GM18861 (cell line): ENCODE results near the gene OXCT2.
"Not testable (repeated sequence)": the region's sequence is repeated elsewhere in the genome, so short reads cannot be mapped to it uniquely, and the experiment has no call there.

Experiments used
- ATAC-seq: cut with Tn5 transposase; IDR thresholded peaks from one replicate; pipeline ENCODE4 v1.9.1; 2021; ENCODE audit not compliant: unreplicated experiment

OXCT2 gene

DNA sequence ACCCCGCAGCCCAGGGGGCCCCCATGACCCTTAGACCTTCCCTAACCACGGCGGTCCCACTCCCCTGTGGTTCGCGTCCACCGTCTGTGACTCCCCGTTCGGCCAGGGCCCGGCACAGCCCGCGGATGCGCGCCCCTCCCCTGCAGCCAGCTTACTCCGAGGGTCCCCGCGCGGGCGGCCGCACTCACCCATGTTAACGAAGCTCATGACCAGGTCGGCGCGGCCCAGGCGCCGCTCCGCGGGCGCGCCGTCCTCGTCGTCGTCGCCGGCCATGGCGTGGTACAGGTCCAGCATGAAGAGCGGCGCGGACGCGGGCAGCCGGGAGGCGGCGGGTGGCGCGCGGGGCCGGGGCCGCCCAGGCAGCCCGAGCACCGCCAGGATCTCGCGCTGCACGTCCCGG lies 16.8 kb upstream of the OXCT2 start:
- ATAC-seq = not testable (repeated sequence)

GRCh38 chr1:39787468-39787867 lies 16.3 kb upstream of the OXCT2 start:
- no peak for ATAC-seq

- ATAC-seq = not testable (repeated sequence)
Observed at GRCh38 chr1:39787108-39787375, 15.9 kb upstream of the OXCT2 start.

DNA sequence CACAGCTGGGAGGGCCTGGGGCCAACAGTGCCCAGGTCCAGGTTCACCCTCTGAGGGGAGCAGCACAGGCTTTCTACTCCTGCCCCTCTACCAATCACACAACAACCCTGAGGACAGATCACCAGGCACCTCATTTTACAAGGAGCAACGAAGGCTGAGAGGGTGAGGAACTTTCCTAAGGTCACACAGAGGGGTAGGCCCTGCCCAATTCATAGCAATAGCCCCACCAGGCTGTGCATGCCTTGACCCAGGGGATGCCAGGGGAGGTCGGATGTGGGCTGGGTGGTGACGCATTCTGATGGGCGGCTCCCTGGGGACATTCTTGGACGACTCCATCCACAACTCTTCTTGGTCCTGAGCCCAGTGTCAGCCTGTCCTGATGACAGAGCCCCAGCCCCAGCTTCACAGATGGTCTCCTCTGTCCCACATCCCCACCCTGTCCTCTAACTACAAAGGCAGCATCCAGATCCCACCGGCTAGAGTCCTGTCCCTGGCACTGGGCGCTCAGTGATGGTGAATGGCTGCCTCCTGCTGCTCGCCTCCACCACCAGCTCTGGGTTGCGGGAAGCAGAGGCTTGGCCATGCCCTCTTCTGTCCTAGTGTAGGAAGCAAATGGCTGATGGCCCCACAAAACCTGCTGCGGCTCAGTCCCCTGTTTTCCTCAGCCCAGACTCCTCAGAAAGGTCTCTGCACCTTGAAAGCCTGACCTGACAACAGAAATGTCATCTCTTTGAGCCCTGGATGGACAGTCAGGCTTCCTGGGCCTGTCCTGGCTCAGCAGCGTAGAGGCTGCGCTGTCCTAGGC lies 15.4 kb upstream of the OXCT2 start:
- ATAC-seq = not testable (repeated sequence)

DNA sequence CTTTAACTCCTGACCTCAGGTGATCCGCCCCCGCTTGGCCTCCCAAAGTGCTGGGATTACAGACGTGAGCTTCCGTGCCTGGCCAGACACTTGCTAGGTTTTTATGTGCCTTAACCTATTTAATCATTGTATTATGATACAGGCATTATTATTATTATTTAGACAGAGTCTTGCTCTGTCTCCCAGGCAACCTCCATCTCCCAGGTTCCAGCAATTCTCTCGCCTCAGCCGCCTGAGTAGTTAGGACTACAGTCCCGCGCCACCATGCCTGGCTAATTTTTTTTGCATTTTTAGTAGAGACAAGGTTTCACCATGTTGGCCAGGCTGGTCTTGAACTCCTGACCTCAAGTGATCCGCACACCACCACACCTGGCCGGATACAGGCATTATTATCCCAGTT lies 11.5 kb upstream of the OXCT2 start:
- ATAC-seq = not testable (repeated sequence)

DNA sequence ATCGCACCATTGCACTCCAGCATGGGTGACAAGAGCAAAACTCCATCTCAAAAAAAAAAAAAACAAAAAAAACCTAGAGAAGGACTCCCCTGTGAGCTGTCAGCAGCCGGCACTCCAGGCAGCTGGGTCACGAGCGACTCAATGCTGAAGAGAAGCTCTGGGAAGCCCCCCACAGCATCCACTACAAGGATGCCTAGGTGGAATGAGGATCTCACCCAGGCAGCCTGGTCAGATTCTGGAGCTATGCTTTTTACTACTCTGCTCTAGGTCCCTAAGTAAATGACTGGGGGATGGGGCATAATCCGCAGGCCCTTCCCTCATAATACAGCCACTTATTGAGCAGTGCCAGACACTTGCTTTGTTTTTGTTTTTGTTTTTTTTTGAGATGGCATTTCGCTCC lies 11.0 kb upstream of the OXCT2 start:
- ATAC-seq = no peak

GRCh38 chr1:39781349-39781715 lies 10.2 kb upstream of the OXCT2 start:
- no peak for ATAC-seq

- no peak for ATAC-seq
Observed at GRCh38 chr1:39779821-39780220, 8.7 kb upstream of the OXCT2 start.

DNA sequence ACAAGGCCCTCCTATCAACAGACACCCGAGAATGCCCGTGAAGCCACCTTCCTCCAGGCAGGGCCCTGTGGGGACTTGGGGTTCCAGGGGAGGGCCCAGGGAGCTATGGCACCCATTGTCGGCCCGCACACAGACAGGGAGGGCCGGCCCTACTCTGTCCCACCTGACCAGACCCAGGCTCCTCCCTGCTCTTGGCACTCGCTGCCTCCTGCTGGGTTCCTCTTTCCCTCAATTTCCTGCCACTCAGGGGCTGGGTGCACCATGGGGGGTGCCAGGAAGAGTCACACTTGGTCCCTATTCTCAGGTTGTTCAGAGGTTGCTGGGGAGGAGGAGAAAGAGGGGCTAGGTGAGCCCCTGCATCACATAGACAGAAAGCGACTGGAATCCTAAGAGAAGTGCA lies 8.0 kb upstream of the OXCT2 start:
- no peak for ATAC-seq

DNA sequence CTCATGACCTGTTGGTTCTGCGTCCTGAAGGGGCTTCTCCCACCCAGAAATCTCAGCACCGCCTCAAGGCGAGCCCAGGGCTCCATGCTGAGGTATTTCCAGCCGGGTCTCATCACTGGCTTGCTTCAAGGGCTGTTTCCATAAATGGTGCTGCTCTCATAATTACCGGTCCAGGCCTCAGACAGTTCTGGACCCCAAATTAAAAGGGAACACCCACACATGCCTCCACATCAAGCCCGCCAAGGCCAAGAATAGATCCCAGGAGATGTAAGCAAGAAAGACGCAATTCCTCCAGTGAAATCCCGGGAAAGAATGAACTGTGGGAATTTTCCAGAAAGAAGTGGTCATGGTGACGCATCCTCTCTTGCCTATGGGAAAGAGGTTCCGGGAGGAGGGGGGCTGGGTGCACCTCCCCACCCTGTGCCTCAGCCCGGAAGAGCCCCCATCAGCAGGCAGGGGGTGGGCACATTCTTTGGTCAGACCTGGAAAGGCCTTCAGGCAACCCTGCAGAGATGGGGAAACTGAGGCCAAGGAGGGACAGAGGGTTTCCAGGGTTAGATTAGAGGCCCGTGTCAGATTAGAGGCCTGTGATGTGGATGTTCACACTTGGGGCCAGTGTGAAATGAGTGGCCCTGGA lies 7.4 kb upstream of the OXCT2 start:
- ATAC-seq = not testable (repeated sequence)

DNA sequence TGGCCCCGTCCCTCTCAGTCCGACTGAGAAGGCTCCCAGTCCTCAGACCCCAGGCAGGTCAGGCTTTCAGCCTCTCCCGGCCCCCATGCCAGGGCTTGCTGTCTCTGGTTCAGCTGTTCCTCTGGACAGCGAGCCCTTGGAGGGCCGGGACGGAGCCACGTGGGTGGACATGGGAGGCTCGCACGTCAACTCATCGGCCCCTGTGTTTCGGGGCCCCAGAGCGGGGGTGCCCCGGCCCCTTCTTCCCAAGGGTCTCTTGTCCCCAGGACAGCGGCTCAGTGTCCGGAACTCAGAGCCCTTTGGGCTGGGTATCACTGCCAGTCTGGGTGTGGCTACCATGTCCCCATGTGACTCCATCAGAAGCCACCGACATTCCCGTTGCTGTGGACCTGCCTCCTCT lies 6.7 kb upstream of the OXCT2 start:
- ATAC-seq = not testable (repeated sequence)

DNA sequence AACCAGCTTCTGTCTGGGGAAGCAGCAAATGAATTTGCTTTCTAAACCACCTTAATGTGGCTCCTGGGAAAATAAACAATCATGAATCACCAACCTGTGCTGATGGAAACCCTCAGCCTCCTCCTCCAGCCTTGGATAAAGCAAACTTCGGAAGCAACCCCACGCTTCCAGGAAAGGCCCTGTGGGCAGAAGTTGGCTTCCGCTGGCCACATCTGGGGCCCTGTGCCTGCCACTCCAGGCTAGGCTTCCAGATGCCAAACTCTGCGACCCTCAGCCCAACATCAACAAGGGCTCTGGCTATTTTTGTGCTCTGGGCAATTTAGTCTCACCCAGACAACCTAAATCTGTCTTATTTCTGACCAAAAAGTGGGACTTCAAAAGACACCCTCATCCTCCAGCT lies 6.2 kb upstream of the OXCT2 start:
- ATAC-seq = no peak

- no peak for ATAC-seq
Observed at GRCh38 chr1:39776886-39777285, 5.7 kb upstream of the OXCT2 start.

- no peak for ATAC-seq
Observed at GRCh38 chr1:39776400-39776713, 5.2 kb upstream of the OXCT2 start.

DNA sequence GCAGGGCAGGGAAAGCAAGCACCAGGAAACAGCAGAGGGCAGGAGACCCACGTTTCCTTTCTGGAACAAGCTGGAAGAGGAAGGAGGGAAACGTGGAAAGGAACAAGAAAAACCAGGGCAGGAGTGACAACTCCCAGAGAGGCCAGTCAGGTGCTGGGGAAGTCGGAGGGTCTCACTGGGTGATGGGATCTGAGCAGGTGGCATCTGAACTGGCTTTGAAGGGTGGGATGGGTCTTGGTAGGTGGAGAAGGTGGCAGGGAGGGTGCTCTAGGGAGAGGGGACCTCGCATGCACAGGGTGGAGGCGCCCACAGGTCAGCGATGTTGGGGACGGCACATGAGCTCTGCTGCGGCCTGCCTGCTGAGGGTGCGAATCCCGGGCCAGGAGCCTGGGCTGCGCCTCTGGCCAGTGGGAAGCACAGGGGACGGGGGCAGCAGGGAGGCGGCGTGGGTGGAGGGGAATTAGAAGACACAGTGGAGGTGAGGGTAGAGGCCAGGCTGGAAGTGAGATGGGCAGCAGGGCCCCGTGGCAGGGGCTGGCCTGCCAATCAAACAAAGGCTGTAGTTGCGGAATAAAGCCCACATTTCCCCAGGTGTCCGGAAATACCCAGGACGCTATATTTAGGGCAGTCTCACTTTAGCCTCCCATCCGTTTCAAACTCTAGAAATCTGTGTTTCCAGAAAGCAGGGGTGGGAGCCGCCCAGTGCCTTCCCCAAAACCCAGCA lies 4.7 kb upstream of the OXCT2 start:
- ATAC-seq = not testable (repeated sequence)

DNA sequence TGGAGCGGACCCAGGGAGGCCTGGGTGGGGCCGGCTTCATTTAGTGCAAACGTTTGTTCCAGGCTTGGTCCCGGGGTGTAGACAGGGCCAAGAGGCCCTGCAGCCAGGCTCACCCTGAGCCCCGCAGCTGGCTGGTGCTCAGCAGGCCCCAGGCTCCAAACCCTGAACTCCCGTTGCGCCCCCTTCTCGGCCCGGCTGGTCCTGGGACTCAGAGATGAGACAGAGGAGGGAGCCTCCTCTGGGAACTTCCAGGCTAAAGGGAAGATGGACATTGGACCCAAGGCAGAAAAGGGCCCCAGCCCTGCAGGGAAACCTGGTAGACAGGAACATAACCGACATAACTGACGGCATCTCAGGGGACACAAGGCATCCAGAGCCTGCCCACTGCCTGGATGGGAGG lies 4.0 kb upstream of the OXCT2 start:
- ATAC-seq = not testable (repeated sequence)

DNA sequence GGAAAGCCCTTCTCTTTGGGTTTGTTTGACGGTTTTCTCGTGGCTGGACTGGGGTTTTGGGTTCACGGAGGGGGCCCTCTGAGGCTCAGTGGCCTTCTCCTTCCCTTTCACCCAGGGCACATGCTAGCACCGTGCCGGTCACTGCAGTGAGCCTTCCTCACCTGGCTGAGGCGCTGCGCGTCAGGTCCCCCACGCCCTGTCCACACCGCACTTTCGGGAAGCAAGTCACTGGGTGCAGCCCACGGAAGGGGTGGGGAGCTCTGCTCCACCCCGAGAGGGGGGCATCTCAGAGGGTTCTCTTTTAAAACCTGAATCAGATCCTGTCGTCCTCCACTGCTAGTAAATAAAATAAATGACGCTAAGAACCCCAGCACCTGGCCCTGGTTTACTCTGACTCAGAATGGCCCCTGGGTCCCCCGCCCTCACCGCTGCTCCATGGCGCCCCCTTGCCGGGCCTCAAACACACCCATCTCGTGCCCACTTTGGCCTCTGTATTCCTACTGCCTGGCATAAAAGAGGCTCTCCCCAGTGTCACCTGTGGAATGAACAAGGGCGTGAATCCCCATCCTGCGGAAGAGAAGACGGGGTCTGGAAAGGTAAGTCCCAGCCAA lies 2.3 kb upstream of the OXCT2 start:
- not testable (repeated sequence) for ATAC-seq

DNA sequence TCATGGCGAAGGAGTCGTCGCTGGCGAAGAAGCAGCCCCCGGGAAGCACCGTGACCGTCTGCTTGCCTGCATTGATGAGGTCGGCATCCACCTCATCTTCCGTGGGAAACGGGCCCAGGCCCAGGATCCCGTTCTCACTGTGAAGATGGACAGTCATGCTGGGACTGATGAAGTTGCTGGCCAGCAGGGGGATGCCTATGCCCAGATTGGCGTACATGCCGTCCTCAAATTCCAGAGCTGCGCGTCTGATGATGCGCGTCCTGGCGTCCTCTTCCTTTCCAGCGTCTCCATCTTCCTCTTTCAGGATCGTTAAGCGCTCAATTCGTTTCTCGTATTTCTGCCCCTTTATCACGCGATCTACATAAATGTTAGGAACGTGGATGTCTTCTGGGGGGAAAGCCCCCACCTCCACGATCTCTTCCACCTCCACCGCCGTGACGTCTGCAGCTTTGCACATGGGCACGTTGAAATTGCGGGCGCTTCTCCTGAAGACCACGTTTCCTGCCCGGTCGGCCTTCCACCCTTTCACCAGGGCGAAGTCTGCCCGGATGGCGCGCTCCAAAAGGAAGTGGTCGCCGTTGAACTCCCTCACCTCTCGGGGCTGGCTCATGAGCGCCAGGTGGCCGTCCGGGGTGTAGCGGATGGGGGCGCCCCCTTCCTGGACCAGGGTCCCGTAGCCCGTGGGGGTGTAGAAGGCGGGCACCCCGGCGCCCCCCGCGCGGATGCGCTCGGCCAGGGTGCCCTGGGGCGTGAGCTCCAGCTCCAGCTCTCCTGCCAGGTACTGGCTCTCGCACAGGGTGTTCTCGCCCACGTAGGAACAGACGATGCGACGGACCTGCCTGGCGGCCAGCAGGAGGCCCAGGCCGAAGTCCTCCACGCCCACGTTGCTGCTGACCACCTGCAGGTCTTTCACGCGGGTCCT lies 787 bp downstream of the OXCT2 start:
- not testable (repeated sequence) for ATAC-seq

- not testable (repeated sequence) for ATAC-seq
Observed at GRCh38 chr1:39769502-39769901, 1.6 kb downstream of the OXCT2 start.

GRCh38 chr1:39766466-39766865 lies 4.7 kb downstream of the OXCT2 start:
- not testable (repeated sequence) for ATAC-seq

DNA sequence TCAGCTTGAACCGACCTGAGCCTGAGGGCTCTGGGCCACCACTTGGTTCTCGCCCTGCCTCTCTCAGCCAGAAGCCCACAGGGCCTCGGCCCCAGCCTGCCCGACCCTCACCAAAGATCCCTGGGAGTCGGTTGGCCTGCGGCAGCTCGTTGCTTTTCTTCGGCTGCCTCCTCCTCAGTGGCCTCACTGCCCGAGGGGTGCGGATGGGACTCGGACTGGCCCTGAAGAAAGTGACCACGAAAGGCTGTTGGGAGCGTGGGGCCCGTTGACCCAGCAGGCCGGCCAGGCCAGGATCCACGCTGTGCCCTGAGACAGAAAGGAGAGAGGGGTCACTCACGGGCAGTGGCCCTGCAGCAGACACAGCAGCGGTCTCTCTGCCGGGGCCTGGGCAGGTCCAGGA lies 6.6 kb downstream of the OXCT2 start:
- ATAC-seq = not testable (repeated sequence)
